Ishikawa (cell line): ENCODE measurements around the gene TANC1.

Experiments used
- CEBPB ChIP-seq: IDR thresholded peaks from 2 replicates; pipeline ENCODE4 v1.6.1; 2012
- CREB1 ChIP-seq: IDR thresholded peaks from 2 replicates; pipeline ENCODE4 v1.6.1; 2012; ENCODE audit warnings: low read depth
- EP300 ChIP-seq: IDR thresholded peaks from 2 replicates; pipeline ENCODE4 v1.6.1; 2012; ENCODE audit warnings: borderline replicate concordance
- FOXM1 ChIP-seq: IDR thresholded peaks from 2 replicates; pipeline ENCODE4 v1.6.1; 2012; ENCODE audit warnings: low read depth, borderline replicate concordance
- MAX ChIP-seq: IDR thresholded peaks from 2 replicates; pipeline ENCODE4 v1.6.1; 2012
- NFIC ChIP-seq: IDR thresholded peaks from 2 replicates; pipeline ENCODE4 v1.6.1; 2012
- TAF1 ChIP-seq: IDR thresholded peaks from 2 replicates; pipeline ENCODE4 v1.6.1; 2012; ENCODE audit warnings: low read depth, mild to moderate bottlenecking
- TCF12 ChIP-seq: IDR thresholded peaks from 2 replicates; pipeline ENCODE4 v1.6.1; 2012; ENCODE audit warnings: low read depth
- TEAD4 ChIP-seq: IDR thresholded peaks from 2 replicates; pipeline ENCODE4 v1.6.1; 2012
- YY1 ChIP-seq: IDR thresholded peaks from 2 replicates; pipeline ENCODE4 v1.6.1; 2012; ENCODE audit warnings: low read depth
- ZBTB7A ChIP-seq: IDR thresholded peaks from 2 replicates; pipeline ENCODE4 v1.6.1; 2012; ENCODE audit warnings: low read depth
- TF ChIP-seq, protein P1 (sequence below): IDR thresholded peaks from 2 replicates; pipeline ENCODE4 v1.6.1; 2012; ENCODE audit warnings: low read depth, mild to moderate bottlenecking
- TF ChIP-seq, protein P2 (sequence below): IDR thresholded peaks from 2 replicates; pipeline ENCODE4 v1.6.1; 2012

The TANC1 gene

GRCh38 chr2:159065313-159065712, 96.9 kb downstream of the TANC1 start:
- TF ChIP-seq CEBPB: peak; percentile 25; the same call in 1 of the 2 replicates
- peak; percentile 80 for TF ChIP-seq NFIC
- TF ChIP-seq EP300: peak; percentile 64; the same call in 1 of the 2 replicates
- TF ChIP-seq YY1: no peak
- TF ChIP-seq, protein P1, sequence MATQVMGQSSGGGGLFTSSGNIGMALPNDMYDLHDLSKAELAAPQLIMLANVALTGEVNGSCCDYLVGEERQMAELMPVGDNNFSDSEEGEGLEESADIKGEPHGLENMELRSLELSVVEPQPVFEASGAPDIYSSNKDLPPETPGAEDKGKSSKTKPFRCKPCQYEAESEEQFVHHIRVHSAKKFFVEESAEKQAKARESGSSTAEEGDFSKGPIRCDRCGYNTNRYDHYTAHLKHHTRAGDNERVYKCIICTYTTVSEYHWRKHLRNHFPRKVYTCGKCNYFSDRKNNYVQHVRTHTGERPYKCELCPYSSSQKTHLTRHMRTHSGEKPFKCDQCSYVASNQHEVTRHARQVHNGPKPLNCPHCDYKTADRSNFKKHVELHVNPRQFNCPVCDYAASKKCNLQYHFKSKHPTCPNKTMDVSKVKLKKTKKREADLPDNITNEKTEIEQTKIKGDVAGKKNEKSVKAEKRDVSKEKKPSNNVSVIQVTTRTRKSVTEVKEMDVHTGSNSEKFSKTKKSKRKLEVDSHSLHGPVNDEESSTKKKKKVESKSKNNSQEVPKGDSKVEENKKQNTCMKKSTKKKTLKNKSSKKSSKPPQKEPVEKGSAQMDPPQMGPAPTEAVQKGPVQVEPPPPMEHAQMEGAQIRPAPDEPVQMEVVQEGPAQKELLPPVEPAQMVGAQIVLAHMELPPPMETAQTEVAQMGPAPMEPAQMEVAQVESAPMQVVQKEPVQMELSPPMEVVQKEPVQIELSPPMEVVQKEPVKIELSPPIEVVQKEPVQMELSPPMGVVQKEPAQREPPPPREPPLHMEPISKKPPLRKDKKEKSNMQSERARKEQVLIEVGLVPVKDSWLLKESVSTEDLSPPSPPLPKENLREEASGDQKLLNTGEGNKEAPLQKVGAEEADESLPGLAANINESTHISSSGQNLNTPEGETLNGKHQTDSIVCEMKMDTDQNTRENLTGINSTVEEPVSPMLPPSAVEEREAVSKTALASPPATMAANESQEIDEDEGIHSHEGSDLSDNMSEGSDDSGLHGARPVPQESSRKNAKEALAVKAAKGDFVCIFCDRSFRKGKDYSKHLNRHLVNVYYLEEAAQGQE: no peak
- TF ChIP-seq TEAD4: peak; percentile 93
- TF ChIP-seq TCF12: 0 out of 2 replicates have a peak, but pooled peaks have one; percentile 19
- no peak for TF ChIP-seq TAF1

DNA sequence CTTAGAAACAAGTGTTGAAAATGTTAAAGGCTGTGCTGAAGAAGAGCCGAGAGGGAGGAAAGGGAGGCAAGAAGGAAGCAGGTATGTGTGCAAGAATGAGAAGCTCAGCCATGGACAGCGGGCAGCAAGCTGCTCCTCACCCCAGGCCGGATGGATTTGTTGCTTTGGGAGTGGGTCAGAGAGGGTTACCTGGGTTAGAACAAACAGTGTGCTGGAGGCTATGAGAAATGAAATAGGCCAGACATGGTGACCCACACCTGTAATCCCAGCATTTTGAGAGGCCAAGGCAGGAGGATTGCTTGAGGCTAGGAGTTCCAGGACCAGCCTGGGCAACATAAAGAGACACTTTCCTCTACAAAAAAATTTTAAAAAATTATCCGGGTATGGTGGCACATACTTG, 97.5 kb downstream of the TANC1 start:
- TF ChIP-seq YY1 (no peak), TCF12 (0 out of 2 replicates have a peak, but pooled peaks have one; percentile 9)
- TF ChIP-seq, protein P1: peak; percentile 10; the same call in 1 of the 2 replicates

GRCh38 chr2:159066541-159067156, 98.2 kb downstream of the TANC1 start:
- TF ChIP-seq, protein P2, sequence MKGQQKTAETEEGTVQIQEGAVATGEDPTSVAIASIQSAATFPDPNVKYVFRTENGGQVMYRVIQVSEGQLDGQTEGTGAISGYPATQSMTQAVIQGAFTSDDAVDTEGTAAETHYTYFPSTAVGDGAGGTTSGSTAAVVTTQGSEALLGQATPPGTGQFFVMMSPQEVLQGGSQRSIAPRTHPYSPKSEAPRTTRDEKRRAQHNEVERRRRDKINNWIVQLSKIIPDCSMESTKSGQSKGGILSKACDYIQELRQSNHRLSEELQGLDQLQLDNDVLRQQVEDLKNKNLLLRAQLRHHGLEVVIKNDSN: 0 out of 2 replicates have a peak, but pooled peaks have one; percentile 11
- TF ChIP-seq FOXM1 (peak; percentile 89), ZBTB7A (no peak), CEBPB (peak; percentile 78), EP300 (peak; percentile 90), TEAD4 (peak; percentile 69), NFIC (peak; percentile 67; the same call in 1 of the 2 replicates), TCF12 (peak; percentile 94)
- TF ChIP-seq, protein P1: no peak

DNA sequence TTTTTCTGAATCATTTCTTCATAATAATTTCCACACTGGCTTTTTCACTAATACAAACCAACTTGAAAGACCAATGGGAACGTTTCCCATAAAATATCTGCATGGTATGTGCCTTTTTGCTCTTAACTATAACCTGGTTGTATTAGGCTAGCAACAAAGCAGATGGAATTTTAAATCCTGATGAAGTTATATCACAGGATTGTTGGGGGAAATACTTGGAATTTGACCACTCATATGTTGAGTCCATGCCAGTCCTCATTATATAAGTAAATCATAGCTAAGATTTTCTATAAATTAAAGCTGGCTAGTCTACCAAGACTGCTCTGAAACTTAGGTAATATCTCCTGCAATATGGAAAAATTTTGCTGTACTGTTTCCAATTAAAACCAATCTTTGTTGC, 99.5 kb downstream of the TANC1 start:
- TF ChIP-seq ZBTB7A: no peak
- TF ChIP-seq FOXM1: no peak
- TF ChIP-seq YY1: no peak
- TF ChIP-seq TEAD4: no peak
- no peak for TF ChIP-seq EP300
- TF ChIP-seq, protein P1: no peak
- no peak for TF ChIP-seq CEBPB
- no peak for TF ChIP-seq MAX
- TF ChIP-seq TCF12: no peak
- no peak for TF ChIP-seq NFIC
- no peak for TF ChIP-seq CREB1
- no peak for TF ChIP-seq TAF1
